Measurements from ENCODE around the gene EPHB4. TPM values are rescaled to one million over a fixed set of nuclear protein-coding genes. Genes with fewer than 3 reads are reported as not detected.
"Not testable (repeated sequence)": the region's sequence is repeated elsewhere in the genome, so short reads cannot be mapped to it uniquely, and the experiment has no call there.

EPHB4 gene
- total RNA-seq, 2 donors from 2014 or later, result 3.7 to 11.1 TPM

DNA sequence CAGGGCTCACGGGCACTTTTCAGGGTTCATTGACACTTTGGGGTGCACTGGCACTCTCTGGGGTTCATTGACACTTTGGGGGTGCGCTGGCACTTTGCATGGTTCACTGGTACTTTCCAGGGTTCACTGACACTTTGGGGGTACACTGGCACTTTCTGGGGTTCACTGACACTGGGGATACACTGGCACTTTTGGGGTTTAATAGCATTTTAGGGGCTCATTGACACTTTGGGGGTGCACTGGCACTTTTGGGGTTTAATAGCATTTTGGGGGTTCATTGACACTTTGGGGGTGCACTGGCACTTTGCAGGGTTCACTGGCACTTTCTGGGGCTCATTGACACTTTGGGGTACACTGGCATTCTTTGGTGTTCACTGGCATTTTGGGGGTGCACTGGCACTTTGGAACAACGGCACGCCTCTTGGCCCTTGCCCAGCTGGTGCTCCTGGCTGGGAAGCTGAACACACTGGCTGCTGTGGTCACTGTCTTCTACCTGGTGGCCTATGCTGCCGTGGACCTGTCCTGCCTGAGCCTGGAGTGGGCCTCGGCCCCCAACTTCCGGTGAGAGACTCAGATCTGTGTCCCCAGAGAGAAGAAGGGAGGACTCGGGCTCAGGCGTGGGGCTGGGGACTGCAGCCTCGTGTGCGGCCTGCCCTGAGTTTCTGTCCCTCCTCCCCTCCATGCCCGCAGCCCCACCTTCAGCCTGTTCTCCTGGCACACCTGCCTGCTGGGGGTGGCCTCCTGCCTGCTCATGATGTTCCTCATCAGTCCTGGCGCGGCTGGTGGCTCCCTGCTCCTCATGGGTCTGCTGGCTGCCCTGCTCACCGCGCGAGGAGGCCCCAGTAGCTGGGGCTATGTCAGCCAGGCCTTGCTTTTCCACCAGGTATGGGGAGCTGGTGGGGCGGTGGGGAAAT is 33.6 kb upstream of the EPHB4 start:
- Mint-ChIP-seq H3K9me3 (no peaks in the 10 kb centered on the region), H3K27ac (no peak overlapping the region), H3K36me3 (peaks cover 0 to 11% of the 10 kb centered on the region in 2 donors)
- ATAC-seq (no peak), DNase-seq (ENCODE audit: low spot score in 2 of 2) (no peak)

DNA sequence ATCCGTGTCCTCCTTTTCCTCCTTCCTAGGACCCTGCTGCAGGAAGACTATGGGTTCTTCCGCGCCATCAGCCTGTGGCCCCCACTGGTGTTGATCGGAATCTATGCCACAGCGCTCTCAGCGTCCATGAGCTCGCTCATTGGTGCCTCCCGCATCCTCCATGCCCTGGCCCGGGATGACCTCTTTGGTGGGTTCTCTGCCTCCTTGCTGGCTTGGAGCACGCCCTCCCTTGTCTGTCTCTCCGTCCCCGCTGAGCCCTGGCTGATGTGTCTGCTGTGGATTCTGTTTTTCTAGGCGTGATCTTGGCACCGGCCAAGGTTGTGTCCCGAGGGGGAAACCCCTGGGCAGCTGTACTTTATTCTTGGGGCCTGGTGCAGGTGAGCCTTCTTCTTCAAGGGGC is 32.5 kb upstream of the EPHB4 start:
- DNase-seq (ENCODE audit: low spot score in 2 of 2), result no peak
- H3K9me3 Mint-ChIP-seq, result no peaks in the 10 kb centered on the region
- no peak overlapping the region for H3K27ac Mint-ChIP-seq
- no peak for ATAC-seq
- peaks cover 0 to 11% of the 10 kb centered on the region in 2 donors for H3K36me3 Mint-ChIP-seq

DNA sequence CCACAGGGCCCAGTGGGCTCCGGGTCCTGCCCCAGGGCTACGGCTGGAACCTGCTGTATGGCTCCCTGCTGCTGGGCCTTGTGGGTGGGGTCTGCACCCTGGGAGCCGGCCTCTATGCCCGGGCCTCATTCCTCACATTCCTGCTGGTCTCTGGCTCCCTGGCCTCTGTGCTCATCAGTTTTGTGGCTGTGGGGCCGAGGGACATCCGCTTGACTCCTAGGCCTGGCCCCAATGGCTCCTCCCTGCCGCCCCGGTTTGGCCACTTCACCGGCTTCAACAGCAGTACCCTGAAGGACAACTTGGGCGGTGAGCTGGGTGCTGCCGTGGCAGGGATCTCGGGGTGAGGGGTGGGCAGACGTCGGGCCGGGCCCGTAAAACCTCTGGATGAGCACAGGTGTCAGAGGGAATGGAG is 29.6 kb upstream of the EPHB4 start:
- ATAC-seq (no peak), DNase-seq (ENCODE audit: low spot score in 2 of 2) (no peak)
- Mint-ChIP-seq H3K36me3 (peaks cover 0 to 11% of the 10 kb centered on the region in 2 donors), H3K27ac (peak overlapping the region in 1 of 2 donors; percentile 70), H3K9me3 (no peaks in the 10 kb centered on the region)

DNA sequence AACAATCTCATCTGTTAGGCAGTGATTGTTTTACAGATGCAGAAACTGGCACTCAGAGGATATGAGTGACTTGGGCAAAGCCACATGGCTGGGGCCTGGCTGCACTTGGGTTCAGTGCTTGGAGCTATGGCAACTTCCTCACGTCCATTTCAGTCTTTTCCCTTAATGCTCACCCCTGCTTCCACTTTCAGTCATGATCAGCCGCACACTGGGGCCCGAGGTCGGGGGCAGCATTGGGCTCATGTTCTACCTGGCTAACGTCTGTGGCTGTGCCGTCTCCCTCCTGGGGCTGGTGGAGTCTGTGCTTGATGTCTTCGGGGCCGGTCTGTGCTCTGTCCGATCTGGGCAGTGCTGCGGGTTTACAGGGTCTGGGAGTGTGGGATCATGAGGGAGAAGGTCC is 28.2 kb upstream of the EPHB4 start:
- no peak for DNase-seq (ENCODE audit: low spot score in 2 of 2)
- Mint-ChIP-seq H3K9me3 (no peaks in the 10 kb centered on the region), H3K36me3 (peaks cover 0 to 8% of the 10 kb centered on the region in 2 donors), H3K27ac (no peak overlapping the region)
- ATAC-seq, result no peak

DNA sequence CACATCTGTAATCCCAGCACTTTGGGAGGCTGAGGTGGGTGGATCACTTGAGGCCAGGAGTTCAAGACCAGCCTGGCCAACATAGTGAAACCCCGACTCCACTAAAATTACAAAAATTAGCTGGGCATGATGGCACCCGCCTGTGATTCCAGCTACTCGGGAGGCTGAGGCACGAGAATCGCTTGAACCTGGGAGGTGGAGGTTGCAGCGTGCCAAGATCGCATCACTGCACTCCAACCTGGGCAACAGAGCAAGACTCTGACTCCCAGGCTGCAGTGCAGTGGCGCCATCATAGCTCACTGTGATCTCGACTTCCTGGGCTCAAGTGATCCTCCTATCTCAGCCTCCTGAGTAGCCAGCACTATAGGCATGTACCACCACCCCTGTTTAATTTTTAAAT is 27.6 kb upstream of the EPHB4 start:
- ATAC-seq; DNase-seq (ENCODE audit: low spot score in 2 of 2); H3K27ac Mint-ChIP-seq; H3K9me3 Mint-ChIP-seq; H3K36me3 Mint-ChIP-seq: not testable (repeated sequence)

DNA sequence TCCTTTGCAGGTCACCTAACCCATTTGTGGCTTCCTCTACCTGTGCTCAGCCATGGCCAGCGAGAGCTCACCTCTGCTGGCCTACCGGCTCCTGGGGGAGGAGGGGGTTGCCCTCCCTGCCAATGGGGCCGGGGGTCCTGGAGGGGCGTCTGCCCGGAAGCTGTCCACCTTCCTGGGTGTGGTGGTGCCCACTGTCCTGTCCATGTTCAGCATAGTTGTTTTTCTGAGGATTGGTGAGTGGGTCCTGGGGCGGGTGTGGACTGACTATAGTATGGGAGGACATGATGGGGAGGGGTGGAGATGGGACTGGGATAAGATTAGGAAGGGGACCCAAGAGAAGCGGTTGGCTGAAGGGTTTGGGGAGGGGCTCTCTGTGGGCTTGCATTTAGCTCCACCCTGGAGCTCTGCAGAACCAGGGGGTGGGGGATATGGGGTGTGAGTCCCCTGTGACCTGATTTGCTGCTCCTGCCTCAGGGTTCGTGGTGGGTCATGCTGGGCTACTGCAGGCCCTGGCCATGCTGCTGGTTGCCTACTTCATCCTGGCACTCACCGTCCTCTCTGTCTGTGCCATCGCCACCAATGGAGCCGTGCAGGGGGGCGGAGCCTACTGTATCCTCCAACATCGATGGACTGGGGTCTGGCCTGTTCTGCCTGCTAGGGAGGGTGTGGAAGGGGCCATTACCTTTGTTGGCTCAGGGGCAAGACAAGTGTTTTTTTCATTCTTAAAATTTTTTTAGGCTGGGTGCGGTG is 27.0 kb upstream of the EPHB4 start:
- ATAC-seq (no peak), DNase-seq (ENCODE audit: low spot score in 2 of 2) (no peak)
- no peak overlapping the region for H3K27ac Mint-ChIP-seq
- H3K36me3 Mint-ChIP-seq, result no peaks in the 10 kb centered on the region
- no peaks in the 10 kb centered on the region for H3K9me3 Mint-ChIP-seq

DNA sequence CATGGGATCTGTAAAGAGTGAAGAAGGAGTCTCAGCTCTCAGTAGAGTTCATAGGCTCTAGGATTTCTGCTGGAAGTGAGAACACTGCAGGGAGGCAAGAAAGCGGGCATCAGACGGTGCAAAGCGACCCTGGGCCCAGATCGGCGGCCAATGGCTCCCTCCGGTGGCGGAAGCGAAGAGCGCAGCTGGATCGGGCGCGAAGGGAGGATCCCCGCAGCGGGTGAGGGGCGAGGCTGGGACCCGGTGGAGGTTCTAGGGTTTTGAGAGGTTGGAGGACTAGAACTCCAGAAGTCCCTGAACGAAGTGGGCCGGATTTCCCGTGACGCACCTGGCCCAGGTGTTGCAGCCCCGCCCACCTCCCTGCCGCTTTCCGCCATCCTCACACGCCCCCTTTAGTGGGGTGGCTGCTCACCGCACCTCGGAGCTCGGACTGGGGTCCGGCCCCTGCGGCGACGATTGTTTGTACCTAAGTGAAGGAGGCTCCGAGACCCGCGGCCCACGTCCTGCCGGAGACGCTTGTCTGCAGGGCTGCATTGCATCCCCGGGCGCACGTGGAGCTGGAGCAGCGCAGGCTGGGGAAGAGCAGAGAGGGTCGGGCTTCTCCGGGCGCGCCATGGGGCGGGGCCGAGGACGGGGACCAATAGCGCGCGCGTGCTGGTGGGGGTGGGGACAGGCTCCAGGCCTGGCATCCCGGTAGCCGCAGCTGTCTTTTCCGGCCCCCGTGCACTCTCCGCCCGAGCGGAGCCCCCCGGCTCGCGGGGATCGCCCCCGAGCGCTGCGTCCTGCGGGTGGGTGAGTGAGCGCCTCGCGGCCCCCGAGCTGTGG is 24.9 kb upstream of the EPHB4 start, which contains the start of gene SLC12A9:
SLC12A9 (plus strand) TSS at position 666 of the 825 bp plus-strand sequence. CDS start 1,485 bp downstream, outside the sequence.
- DNase-seq (ENCODE audit: low spot score in 2 of 2), result peak; percentile 89 to 90
- Mint-ChIP-seq H3K36me3 (no peaks in the 10 kb centered on the region), H3K9me3 (no peaks in the 10 kb centered on the region), H3K27ac (peak within 1 kb of the TSS; percentile 83 to 89)
- ATAC-seq, result peak; percentile 98 to 99

DNA sequence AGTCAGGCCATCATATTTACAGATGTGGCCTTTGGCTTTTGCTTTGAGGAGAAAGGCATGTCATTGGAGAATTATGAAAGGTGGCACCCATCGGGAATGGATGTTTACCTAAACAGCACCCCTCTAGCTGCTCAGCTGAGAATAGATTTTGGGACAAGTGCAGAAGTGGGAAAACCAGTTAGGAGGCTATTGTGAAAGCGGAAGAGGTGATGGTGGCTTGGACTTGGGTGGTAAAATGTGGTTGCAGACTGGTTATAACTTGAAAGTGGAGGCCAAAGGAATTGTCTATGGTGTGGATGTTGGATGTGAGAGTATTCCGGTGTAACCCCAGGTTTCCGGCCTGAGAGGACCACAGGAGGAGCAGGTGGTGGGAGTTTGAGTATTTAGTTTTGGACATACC is 20.0 kb upstream of the EPHB4 start:
- DNase-seq (ENCODE audit: low spot score in 2 of 2) (no peak), ATAC-seq (no peak)
- H3K9me3 Mint-ChIP-seq, result no peaks in the 10 kb centered on the region
- H3K27ac Mint-ChIP-seq, result no peak overlapping the region
- H3K36me3 Mint-ChIP-seq, result no peaks in the 10 kb centered on the region

DNA sequence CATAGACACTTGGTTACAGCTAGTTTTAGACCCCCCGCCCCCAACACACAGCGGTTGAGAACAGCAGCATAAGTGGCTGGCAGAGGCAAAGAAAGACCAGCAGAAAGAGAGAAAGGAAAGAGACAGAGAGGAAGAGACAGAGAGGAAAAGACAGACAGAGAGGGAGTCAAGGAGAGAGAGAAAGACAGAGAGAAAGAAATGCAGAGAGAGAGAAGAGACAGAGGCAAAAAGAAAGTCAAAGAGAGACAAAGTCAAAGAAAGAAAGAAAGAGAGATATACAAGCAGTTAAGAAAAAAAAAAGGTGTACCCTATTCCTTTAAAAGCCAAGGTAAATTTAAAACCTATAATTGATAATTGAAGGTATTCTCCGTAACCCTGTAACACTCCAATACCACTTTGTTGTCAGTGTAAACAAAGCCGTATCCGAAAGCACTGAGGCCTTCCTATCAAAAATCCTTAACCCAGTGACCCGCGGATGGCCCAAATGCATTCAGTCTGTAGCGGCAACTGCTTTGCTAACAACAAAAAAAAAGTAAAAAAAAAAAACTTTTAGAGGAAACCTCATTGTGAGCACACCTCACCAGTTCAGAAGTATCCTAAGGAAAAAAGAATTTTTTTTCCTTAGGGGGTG is 13.3 kb upstream of the EPHB4 start:
- no peaks in the 10 kb centered on the region for H3K9me3 Mint-ChIP-seq
- H3K27ac Mint-ChIP-seq, result peak overlapping the region in 1 of 2 donors; percentile 23
- ATAC-seq, result no peak
- no peak for DNase-seq (ENCODE audit: low spot score in 2 of 2)
- no peaks in the 10 kb centered on the region for H3K36me3 Mint-ChIP-seq

DNA sequence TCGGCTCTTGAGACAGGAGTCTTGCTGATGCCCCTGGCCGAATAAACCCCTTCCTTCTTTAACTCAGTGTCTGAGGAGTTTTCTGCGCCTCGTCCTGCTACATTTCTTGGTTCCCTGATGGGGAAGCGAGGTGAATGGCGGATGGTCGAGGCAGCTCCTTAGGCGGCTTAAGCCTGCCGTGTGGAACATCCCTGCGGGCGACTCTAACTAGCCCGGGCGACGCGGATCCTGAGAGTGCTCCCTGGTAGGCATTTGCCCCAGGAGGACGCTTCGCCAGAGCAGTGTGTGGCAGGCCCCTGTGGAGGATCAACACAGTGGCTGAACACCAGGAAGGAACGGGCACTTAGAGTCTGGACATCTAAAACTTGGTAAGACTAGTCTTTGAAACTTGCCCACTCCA is 12.0 kb upstream of the EPHB4 start:
- ATAC-seq (no peak), DNase-seq (ENCODE audit: low spot score in 2 of 2) (no peak)
- Mint-ChIP-seq H3K9me3 (no peaks in the 10 kb centered on the region), H3K36me3 (no peaks in the 10 kb centered on the region), H3K27ac (no peak overlapping the region)

DNA sequence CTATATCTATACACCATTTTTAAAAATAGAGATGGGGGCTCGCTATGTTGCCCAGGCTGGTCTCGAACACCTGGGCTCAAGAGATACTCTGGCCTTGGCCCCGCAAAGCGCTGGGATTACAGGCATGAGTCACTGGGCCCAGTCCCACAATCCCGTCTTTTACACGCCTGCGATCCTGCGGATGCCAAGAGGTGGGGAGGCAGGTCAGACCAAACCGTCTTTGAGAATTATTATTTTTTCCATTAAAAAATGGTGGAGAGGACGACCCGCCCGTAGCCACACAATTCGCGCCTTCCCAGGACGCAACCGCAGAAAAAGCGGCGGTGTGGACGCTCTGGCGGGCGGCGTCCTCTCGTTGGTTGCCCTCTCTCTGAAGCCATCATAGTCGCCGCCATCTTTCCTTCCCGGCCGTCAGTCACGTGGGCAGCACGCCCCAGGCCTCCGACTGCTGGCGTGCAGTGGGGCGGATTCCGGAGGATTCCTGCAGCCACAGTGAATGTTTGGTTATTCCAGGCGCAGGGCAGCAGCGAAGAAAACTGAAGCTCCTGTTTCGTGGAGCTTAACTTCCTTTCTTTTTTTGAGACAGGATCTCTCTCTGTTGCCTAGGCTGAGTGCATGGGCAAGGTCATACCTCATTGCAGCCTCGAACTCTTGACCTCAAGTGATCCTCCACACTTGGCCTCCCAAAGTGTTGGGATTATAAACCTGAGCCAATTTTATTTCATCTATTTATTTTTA is 9.9 kb upstream of the EPHB4 start:
- no peaks in the 10 kb centered on the region for H3K9me3 Mint-ChIP-seq
- ATAC-seq (peak; percentile 83 to 94), DNase-seq (ENCODE audit: low spot score in 2 of 2) (peak; percentile 65 to 66)
- no peaks in the 10 kb centered on the region for H3K36me3 Mint-ChIP-seq
- peak overlapping the region; percentile 50 to 74 for H3K27ac Mint-ChIP-seq

DNA sequence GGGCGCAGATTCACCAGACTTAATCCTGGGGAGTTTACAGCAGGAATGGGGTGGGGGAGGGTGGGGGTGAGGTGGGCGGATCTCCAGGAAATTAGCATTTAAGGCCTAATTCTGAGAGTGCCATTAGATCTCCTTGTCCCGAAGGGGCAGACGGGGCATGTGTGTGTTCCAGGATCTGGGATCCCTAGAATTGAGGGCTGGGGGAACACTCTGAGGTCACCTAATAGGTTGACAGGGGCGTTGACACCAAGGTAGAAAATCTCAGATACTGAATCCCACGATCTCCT is 9.4 kb upstream of the EPHB4 start:
- H3K36me3 Mint-ChIP-seq, result no peaks in the 10 kb centered on the region
- ATAC-seq, result peak in 1 of 2 donors; percentile 7
- DNase-seq (ENCODE audit: low spot score in 2 of 2), result no peak
- no peaks in the 10 kb centered on the region for H3K9me3 Mint-ChIP-seq
- no peak overlapping the region for H3K27ac Mint-ChIP-seq

DNA sequence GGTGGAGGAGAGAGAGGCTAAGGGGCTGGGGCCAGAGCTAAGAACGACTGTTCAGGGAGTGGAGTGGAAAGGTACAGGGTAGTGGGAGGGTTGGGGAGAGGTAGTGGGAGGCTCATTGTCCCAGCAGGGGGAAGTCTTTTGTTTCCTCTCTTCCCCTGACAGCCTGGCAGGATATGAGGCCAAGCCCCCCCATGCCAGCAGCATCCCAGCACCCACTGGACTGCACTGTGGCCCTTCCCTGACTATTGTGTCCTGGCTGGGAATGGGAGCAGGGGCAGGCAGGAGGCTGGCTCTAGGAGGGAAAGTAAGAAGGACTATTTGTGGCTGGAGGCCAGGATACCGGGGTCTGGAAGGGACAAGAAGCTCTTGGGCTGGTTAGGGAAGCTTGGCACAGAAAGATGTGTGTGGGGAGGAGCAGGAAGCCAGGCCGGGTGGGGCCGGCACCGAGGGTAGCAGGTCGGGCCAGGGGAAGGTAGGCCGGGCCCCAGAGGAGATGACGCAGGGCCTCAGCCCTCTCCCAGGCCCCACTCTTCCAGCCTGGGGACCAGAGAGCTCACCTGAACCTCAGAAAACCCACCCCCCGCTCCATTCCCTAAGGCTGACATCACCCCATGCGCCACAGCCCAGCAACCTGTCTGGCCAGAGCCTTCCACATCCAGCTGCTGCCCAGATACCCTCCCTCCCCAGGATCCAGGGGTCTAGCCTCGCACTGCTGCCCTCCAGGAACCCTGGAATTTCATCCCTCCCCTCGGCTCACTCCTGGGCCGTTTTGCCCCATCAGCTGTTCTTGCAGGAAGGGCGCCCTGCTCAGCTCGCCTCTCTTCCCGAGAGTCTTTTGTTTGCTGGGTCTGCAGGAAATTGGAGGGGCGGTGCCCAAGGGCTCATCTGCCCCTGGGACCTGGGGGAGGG is 8.8 kb upstream of the EPHB4 start:
- Mint-ChIP-seq H3K27ac (no peak overlapping the region), H3K9me3 (no peaks in the 10 kb centered on the region), H3K36me3 (no peaks in the 10 kb centered on the region)
- ATAC-seq (no peak), DNase-seq (ENCODE audit: low spot score in 2 of 2) (no peak)

DNA sequence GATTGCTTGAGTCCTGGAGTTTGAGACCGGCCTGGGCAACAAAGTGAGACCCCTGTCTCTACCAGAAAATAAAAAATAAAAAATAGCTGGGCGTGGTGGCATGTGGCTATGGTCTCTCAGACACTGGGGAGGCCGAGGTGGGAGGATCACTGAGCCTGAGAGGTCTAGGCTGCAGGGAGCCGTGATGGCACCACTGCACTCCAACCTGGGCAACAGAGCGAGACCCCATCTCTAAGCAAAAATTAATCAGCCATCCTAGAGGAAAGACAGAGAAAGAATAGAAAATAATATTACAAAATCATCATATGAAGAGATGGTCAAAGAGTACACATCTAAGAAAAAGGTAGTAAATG is 4.9 kb upstream of the EPHB4 start:
- DNase-seq (ENCODE audit: low spot score in 2 of 2), result no peak
- Mint-ChIP-seq H3K36me3 (peaks cover 4 to 6% of the 10 kb centered on the region in 2 donors), H3K9me3 (no peaks in the 10 kb centered on the region), H3K27ac (no peak overlapping the region)
- no peak for ATAC-seq

DNA sequence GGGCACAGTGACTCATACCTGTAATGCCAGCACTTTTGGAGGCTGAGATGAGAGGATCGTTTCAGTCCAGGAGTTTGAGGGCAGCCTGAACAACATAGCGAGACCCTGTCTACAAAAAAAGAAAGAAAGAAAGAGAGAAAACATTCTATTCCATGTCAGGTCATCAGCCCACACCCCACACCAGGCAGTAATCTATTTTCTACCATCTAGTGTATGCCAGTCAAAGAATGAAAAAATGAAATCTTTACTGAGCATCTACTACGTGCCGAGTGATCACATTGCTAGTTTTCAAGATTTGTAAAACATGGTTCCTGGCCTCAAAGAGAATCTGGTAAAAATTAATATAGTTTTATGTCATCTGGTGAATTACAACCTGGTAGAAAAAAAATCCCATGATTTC is 3.1 kb upstream of the EPHB4 start:
- H3K36me3 Mint-ChIP-seq, result peaks cover 4 to 12% of the 10 kb centered on the region in 2 donors
- H3K9me3 Mint-ChIP-seq, result no peaks in the 10 kb centered on the region
- ATAC-seq (no peak), DNase-seq (ENCODE audit: low spot score in 2 of 2) (no peak)
- H3K27ac Mint-ChIP-seq, result no peak overlapping the region
